Measurements from ENCODE around the gene MMUT.
"Not testable (repeated sequence)": the region's sequence is repeated elsewhere in the genome, so short reads cannot be mapped to it uniquely, and the experiment has no call there.

Gene MMUT

DNA sequence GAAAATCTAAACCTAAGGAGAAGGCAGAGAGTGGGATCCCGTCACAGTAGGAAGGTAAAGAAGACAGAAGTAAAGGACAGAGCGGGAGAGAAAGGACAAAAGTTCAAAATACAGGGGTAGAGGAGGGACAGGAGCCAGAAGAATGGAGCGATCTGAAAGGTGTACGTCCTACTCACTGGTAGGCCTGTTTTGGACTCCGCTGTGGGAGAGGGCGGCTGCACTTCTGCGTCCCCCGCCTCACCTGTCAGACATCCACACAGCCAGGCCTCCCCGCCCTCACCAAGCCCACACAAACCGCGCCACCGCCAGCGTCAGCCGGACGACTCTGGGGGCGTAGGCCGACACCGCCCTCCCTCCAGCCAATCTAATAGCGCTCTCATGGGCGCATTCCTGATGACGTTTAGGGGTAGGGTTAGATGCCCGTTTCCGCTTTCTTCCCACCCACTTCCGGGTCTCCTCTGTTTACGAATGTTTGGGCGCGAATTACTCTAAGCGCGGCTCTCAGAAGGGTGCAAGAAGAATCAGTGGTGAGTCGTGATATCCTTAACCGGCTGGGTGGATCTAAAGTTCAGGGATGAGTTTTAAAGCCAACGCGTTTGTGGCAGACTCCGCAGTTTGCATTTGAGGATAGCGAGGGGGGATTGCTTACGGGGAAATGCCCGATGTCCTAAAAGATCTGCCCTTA, at the start of gene MMUT, which contains the start of gene CENPQ:
Gene MMUT, minus strand, starts transcription at position 327 of the 685 bp plus-strand sequence. CDS start 3,787 bp downstream, outside the sequence.
Gene CENPQ, plus strand, starts transcription at position 444 of the 685 bp plus-strand sequence. CDS start 6,807 bp downstream, outside the sequence.
- DNase-seq: peak; percentile 95

DNA sequence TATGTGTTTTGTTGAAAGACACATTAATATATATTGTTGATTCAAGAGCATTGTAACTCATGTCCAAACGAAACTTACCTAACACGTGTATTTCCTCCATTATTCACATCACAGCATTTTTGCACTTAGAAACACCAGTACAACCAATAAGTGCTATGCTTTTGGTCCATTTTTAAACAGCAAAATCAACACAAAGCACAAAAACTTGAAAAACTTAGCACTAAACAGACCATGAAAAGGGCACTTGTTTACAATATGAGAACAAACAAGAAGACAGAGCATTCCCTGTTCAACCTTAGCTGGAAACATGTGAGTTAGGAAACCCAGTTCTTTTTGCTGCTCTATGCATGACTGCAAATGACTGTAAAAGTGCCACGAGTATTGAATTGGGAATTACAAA, 46.3 kb upstream of the MMUT start:
- no peak for DNase-seq

- no peak for DNase-seq
These were observed 43.6 kb upstream of the MMUT start for GRCh38 chr6:49506569-49507111.

DNA sequence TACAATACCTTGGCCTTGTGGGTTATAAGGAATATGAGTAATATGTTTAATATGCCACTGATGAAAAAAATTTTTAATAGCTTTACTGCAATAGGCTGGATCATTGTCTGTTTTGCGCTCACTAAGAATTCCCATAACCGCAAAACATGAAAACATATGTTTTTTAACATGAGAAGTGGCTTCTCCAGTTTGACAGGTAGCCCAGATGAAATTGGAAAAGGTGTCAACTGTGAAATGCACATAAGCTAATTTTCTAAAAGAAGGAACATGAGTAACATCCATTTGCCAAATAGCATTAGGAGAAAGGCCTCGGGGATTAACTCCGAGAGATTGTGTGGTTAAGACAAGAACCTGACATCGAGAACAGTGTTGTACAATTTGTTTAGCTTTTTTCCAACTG, 41.6 kb upstream of the MMUT start:
- no peak for DNase-seq

GRCh38 chr6:49499623-49500022, 36.6 kb upstream of the MMUT start, which contains the start of gene GLYATL3:
TSS of gene GLYATL3 (plus strand) at chr6:49499923. CDS start at chr6:49511991, 12,068 bp downstream.
- DNase-seq: no peak

- no peak for DNase-seq
These were observed 36.1 kb upstream of the MMUT start for GRCh38 chr6:49499126-49499525.

GRCh38 chr6:49497304-49497703, 34.3 kb upstream of the MMUT start:
- no peak for DNase-seq

- no peak for DNase-seq
These were observed 27.6 kb upstream of the MMUT start for GRCh38 chr6:49490633-49491032.

- DNase-seq: not testable (repeated sequence)
These were observed 20.3 kb upstream of the MMUT start for GRCh38 chr6:49483380-49483779.

GRCh38 chr6:49481846-49482245, 18.8 kb upstream of the MMUT start:
- DNase-seq: not testable (repeated sequence)

- no peak for DNase-seq
These were observed 16.4 kb upstream of the MMUT start for GRCh38 chr6:49479308-49479970.

GRCh38 chr6:49476564-49476963, 13.5 kb upstream of the MMUT start:
- not testable (repeated sequence) for DNase-seq

DNA sequence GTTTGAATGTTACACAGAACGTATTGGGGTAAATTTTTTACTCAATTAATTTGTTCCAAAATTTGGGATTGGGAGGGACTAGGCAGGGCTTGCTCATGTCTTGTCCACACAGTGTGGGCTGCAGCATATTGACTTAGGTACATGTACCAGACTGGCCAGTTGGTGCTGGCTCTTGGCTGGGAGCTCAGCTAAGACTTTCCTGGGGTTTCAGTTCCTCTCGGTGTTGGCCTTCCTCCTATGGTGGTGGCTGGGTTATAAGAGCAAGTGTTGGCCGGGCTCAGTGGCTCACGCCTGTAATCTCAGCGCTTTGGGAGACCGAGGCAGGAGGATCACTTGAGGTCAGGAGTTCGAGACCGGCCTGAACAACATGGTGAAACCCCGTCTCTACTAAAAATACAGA, 5.0 kb upstream of the MMUT start:
- DNase-seq: no peak

DNA sequence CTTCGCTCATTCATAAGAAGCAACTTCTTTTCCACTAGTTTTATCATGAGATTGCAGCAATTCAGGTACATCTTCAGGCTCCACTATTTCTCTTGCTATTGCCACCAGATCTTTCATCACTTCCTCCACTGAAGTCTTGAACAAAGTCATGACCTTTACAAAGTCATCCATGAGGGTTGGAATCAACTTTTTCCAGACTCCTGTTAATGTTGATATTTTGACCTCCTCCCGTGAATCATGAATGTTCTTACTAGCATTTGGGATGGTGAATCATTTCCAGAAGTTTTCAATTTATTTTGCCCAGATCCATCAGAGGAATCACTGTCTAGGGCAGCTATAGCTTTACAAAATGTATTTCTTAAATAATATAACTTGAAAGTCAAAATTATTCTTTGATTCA, 1.6 kb upstream of the MMUT start:
- no peak for DNase-seq

GRCh38 chr6:49463612-49463967, 537 bp upstream of the MMUT start:
- DNase-seq: no peak

DNA sequence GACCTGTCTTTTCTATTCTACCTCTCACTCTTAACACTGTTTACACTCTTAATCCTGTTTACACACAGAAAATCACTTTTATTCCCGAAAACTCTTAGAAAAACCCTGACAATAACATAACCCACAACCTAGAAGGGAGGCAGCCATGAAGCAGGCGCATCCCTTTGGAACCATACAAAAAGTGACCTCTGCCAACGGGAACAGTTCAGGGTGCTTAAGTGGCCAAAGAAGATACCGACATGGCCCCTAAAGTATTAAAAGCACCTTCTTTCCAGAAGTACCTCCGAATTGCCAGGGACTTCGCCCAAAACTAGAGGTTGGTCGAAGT, 490 bp downstream of the MMUT start:
- no peak for DNase-seq

DNA sequence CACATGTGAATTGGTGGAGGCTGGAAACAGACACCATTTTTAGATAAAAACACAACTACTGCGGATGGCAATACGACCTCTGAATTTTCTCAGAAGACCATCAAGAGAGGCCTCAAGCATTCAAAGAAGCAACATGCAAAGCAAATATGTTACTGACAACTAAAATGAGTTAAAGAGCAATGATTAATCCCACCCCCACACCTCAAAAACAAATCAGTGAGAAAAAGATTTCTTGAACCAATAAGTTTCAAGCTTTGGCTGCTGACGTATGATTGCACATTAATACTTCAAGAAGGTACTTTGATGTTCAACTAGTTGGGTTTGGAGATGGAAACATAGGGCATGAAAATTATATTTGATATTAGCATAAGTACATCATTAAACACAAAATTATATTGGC, 982 bp downstream of the MMUT start:
- DNase-seq: no peak

GRCh38 chr6:49457771-49458170, 5.3 kb downstream of the MMUT start:
- no peak for DNase-seq

GRCh38 chr6:49454787-49455709, 8.0 kb downstream of the MMUT start:
- DNase-seq: no peak

GRCh38 chr6:49453221-49453620, 9.8 kb downstream of the MMUT start:
- no peak for DNase-seq

GRCh38 chr6:49430866-49431265, 32.2 kb downstream of the MMUT start:
- no peak for DNase-seq

GRCh38 chr6:49430187-49430586, 32.9 kb downstream of the MMUT start:
- no peak for DNase-seq

DNA sequence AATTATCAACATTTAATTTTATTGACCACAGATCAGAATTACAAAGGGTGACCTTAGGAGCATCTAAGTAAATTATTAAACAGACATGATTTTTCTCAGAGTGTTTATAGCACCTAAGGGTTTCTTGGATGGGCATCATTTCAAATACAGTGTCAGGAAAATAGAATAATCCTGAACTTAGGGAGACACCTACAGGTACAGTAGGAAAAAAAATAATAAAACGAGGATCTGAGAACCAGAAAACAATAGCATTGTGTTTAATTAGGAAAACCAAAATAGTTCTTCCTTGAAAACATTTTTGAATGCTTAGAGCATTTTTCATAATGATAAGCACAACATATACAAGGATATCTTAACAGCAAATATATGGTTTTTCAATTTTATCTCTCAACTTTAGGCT, 39.2 kb downstream of the MMUT start:
- DNase-seq: no peak

Measured in KG1 (cell line).